B cell (primary cell): Measurements from ENCODE around the gene PLSCR3. TPM values are rescaled to one million over a fixed set of nuclear protein-coding genes. Genes with fewer than 3 reads are reported as not detected.

Experiments
- ATAC-seq: fragments of 200-7000 bp; cut with Tn5 transposase; one replicate; pipeline ENCODE4 v1.10.0; 2021; ENCODE audit warnings: low read depth, mild to moderate bottlenecking, moderate number of reproducible peaks, moderate library complexity
- CTCF ChIA-PET: fragments of 350-600 bp; sonication (Branson Sonifier 250); formaldehyde crosslinking; loops from one replicate; lab custom pipeline; 2021; ENCODE audit warnings: antibody characterized with exemption, inconsistent platforms; lab: Charles Lee
- POLR2A ChIA-PET: fragments of 350-600 bp; sonication (Branson Sonifier 250); formaldehyde crosslinking; loops from one replicate; lab custom pipeline; 2021; ENCODE audit warnings: antibody characterized with exemption; lab: Charles Lee
- DNase-seq: peaks from one replicate; pipeline ENCODE4 v3.0.0; 2013
- H2AFZ ChIP-seq: 2 replicates; pipeline ENCODE4 v1.6.1; 2012; ENCODE audit warnings: mild to moderate bottlenecking, low read depth, low read length; ENCODE audit not compliant: insufficient read depth, poor library complexity, severe bottlenecking
- H3K27ac ChIP-seq, 2 donors: 1 replicate in 1 of 2; 2 replicates in 1 of 2; pipeline ENCODE4 v1.5.1; 2012 to 2013; ENCODE audit warnings: low read length in 2 of 2, mild to moderate bottlenecking in 2 of 2, moderate library complexity in 1 of 2
- H3K27me3 ChIP-seq, 4 experiments: fragments of 200-600 bp in 1 of 4; sonication (generic) in 1 of 4; replicated peaks in 1 of 4; 1 replicate in 2 of 4; 2 replicates in 2 of 4; pipeline versions ENCODE4 v1.6.1 to v1.7.0; 2013 to 2016; ENCODE audit warnings: low read length in 3 of 4, mild to moderate bottlenecking in 2 of 4, mixed read lengths in 1 of 4, moderate library complexity in 1 of 4; ENCODE audit not compliant: insufficient read depth in 4 of 4, control insufficient read depth in 3 of 4; ENCODE audit errors: control extremely low read depth in 1 of 4
- H3K36me3 ChIP-seq, 2 experiments: replicated peaks in 1 of 2; 1 replicate in 1 of 2; 2 replicates in 1 of 2; pipeline versions ENCODE4 v1.6.1 to v1.7.1; 2013; ENCODE audit warnings: low read length in 1 of 2; ENCODE audit not compliant: insufficient read depth in 2 of 2, control insufficient read depth in 1 of 2; ENCODE audit errors: control extremely low read depth in 1 of 2, extremely low read depth in 1 of 2
- H3K4me1 ChIP-seq, 2 donors: fragments of 200-600 bp in 1 of 2; sonication (generic) in 1 of 2; 1 replicate in 1 of 2; 2 replicates in 1 of 2; pipeline versions ENCODE4 v1.5.1 to v1.6.1; 2013 to 2017; ENCODE audit warnings: low read length in 2 of 2; ENCODE audit not compliant: control insufficient read depth in 2 of 2, insufficient read depth in 2 of 2
- H3K4me2 ChIP-seq: replicated peaks from 2 replicates; pipeline ENCODE3; 2012; ENCODE audit warnings: mild to moderate bottlenecking, low read depth, low read length; ENCODE audit not compliant: poor library complexity, severe bottlenecking
- H3K4me3 ChIP-seq, 5 experiments: fragments of 200-600 bp in 1 of 5; sonication (generic) in 1 of 5; 1 replicate in 3 of 5; 2 replicates in 2 of 5; pipeline versions ENCODE4 v1.5.1 to v1.7.0; 2011 to 2016; ENCODE audit warnings: low read length in 4 of 5, mild to moderate bottlenecking in 4 of 5, low read depth in 2 of 5, control low read depth in 1 of 5, moderate library complexity in 1 of 5; ENCODE audit not compliant: insufficient read depth in 1 of 5; ENCODE audit errors: control extremely low read depth in 1 of 5, extremely low read depth in 1 of 5
- H3K79me2 ChIP-seq: fragments of 200-600 bp; sonication (generic); one replicate; pipeline ENCODE4 v1.6.0; 2016; ENCODE audit warnings: low read length; ENCODE audit not compliant: control insufficient read depth, insufficient read depth
- H3K9ac ChIP-seq: fragments of 200-600 bp; sonication (generic); 2 replicates; pipeline ENCODE4 v1.6.1; 2017; ENCODE audit warnings: mild to moderate bottlenecking, low read length, moderate library complexity
- H3K9me3 ChIP-seq, 3 donors: one replicate each; pipeline versions ENCODE4 v1.6.1 to v1.7.1; 2013; ENCODE audit warnings: low read length in 2 of 3; ENCODE audit not compliant: control insufficient read depth in 2 of 3, insufficient read depth in 1 of 3; ENCODE audit errors: control extremely low read depth in 1 of 3
- H4K20me1 ChIP-seq: 2 replicates; pipeline ENCODE4 v1.6.0; 2012; ENCODE audit warnings: mild to moderate bottlenecking, low read length; ENCODE audit not compliant: insufficient read depth, control insufficient read depth, poor library complexity, severe bottlenecking
- H3K27ac Mint-ChIP-seq: one replicate; pipeline ENCODE4 v1.8.0; 2021; ENCODE audit warnings: mixed read lengths
- H3K27me3 Mint-ChIP-seq: one replicate; pipeline ENCODE4 v1.8.0; 2021; ENCODE audit warnings: mixed read lengths
- H3K4me1 Mint-ChIP-seq: one replicate; pipeline ENCODE4 v1.8.0; 2021; ENCODE audit warnings: mixed read lengths
- H3K4me3 Mint-ChIP-seq: one replicate; pipeline ENCODE4 v1.8.0; 2021; ENCODE audit warnings: mixed read lengths
- H3K9me3 Mint-ChIP-seq: one replicate; pipeline ENCODE4 v1.8.0; 2022; ENCODE audit warnings: mixed read lengths; ENCODE audit not compliant: insufficient read depth
- EZH2 ChIP-seq: IDR thresholded peaks from 2 replicates; pipeline ENCODE4 v1.6.1; 2012; ENCODE audit warnings: borderline replicate concordance, low read depth, mild to moderate bottlenecking, moderate library complexity, low read length; ENCODE audit not compliant: insufficient read depth, poor library complexity, severe bottlenecking
- WGBS: methylation state at CpG from one replicate; pipeline ENCODE4 v1.1.5; 2013; ENCODE audit warnings: missing lambda C conversion rate; ENCODE audit not compliant: insufficient coverage; 5-methylcytosine and 5-hydroxymethylcytosine counted together
- intact Hi-C: fragments of 100-400 bp; cut with micrococcal nuclease; formaldehyde crosslinking; loops from one replicate; pipeline ENCODE4 v1.10.0; 2022
- polyA plus RNA-seq: library from polyadenylated mRNA; depleted of rRNA; stranded (reverse); fragments of >200 nt; gene quantifications from 2 replicates; pipeline ENCODE4 v1.2.3, GENCODE V29; 2012
- total RNA-seq, 2 donors: library from RNA; stranded (reverse); fragments of 120-200 nt in 1 of 2; gene quantifications; 1 replicate in 1 of 2; 2 replicates in 1 of 2; pipeline versions ENCODE4 v1.2.3 to v1.2.4, GENCODE V29; 2013 to 2022
- TF ChIP-seq, protein P1 (sequence below): fragments of 200-600 bp; IDR thresholded peaks from one replicate; pipeline ENCODE4 v1.8.0; 2022; ENCODE audit warnings: antibody characterized with exemption, mild to moderate bottlenecking

The PLSCR3 gene
- total and polyA plus RNA-seq, 2 donors (not counting 1 experiment from before 2014, with no cell fraction given) = 31.6 to 122 TPM

DNA sequence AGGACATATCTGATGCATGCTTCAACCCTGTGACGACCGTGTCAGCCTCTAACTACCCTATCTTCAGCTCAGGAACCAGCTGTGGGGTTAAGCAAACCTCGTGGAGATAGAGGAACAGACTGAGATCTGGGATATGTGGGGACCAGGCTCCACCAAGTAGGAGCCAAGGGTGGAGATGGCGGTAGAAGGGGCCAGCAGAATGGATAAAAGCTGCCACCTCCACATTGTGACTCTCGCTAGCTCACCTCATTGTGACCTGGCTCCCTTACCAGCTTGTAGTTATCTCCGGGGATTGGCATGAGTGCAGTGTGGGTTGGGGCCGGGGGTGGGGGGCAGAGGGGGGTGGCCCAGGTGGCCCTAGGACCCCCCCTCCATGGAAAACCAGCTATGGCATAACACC is 31.0 kb upstream of the PLSCR3 start, which contains the start of gene SPEM2:
Gene SPEM2 (plus strand): TSS at position 301 of the 400 bp plus-strand sequence. CDS start 73 bp downstream, at position 374.
- H3K9ac ChIP-seq = no peak within 1 kb of the TSS
- CTCF ChIA-PET = interaction anchor here (1.2 kb wide), 1 partner anchor 21 kb away, joined by 3 read pairs; the partner anchor contains the start of gene TMEM256
- ATAC-seq = no peak

GRCh38 chr17:7423679-7424078 is 29.4 kb upstream of the PLSCR3 start:
- Histone ChIP-seq H3K4me2 (no peak overlapping the region), H4K20me1 (no peaks in the 10 kb centered on the region), H3K27me3 (peaks cover 0 to 3% (median 0%) of the 10 kb centered on the region in 4 experiments), H3K4me1 (no peaks in the 10 kb centered on the region), H3K79me2 (no peaks in the 10 kb centered on the region), H3K4me3 (no peak overlapping the region), H2AFZ (no peak overlapping the region), H3K9me3 (no peaks in the 10 kb centered on the region), H3K9ac (no peak overlapping the region), H3K27ac (no peak overlapping the region), H3K36me3 (no peaks in the 10 kb centered on the region)
- ChIA-PET POLR2A (interaction anchor here (0.6 to 0.7 kb wide), 3 partner anchors 10 to 400 kb away, joined by 3 to 4 read pairs (median 3); partner anchors contain the start of gene ACAP1), CTCF (no interaction called here)
- WGBS = 100% methylated on average over 1 of the region's 4 CpGs
- H3K27me3 Mint-ChIP-seq = peaks cover 9% of the 10 kb centered on the region
- intact Hi-C loops = no loop called here
- no peak overlapping the region for H3K4me3 Mint-ChIP-seq
- no peak for ATAC-seq
- no peak for TF ChIP-seq EZH2
- TF ChIP-seq, protein P1, sequence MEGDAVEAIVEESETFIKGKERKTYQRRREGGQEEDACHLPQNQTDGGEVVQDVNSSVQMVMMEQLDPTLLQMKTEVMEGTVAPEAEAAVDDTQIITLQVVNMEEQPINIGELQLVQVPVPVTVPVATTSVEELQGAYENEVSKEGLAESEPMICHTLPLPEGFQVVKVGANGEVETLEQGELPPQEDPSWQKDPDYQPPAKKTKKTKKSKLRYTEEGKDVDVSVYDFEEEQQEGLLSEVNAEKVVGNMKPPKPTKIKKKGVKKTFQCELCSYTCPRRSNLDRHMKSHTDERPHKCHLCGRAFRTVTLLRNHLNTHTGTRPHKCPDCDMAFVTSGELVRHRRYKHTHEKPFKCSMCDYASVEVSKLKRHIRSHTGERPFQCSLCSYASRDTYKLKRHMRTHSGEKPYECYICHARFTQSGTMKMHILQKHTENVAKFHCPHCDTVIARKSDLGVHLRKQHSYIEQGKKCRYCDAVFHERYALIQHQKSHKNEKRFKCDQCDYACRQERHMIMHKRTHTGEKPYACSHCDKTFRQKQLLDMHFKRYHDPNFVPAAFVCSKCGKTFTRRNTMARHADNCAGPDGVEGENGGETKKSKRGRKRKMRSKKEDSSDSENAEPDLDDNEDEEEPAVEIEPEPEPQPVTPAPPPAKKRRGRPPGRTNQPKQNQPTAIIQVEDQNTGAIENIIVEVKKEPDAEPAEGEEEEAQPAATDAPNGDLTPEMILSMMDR = no peak
- H3K9me3 Mint-ChIP-seq = no peaks in the 10 kb centered on the region
- H3K4me1 Mint-ChIP-seq = no peaks in the 10 kb centered on the region
- no peak for DNase-seq
- no peak overlapping the region for H3K27ac Mint-ChIP-seq

More for the DNA sequence above, 31.0 kb upstream of the PLSCR3 start, which contains the start of gene SPEM2:
- intact Hi-C loops = no loop called here
- Histone ChIP-seq H3K79me2 (no peaks in the 10 kb centered on the region), H3K4me3 (no peak within 1 kb of the TSS), H4K20me1 (no peaks in the 10 kb centered on the region), H2AFZ (no peak within 1 kb of the TSS), H3K27me3 (peaks cover 0 to 3% (median 0%) of the 10 kb centered on the region in 4 experiments), H3K9me3 (no peaks in the 10 kb centered on the region), H3K4me2 (no peak within 1 kb of the TSS), H3K27ac (no peak within 1 kb of the TSS), H3K36me3 (no peaks in the 10 kb centered on the region), H3K4me1 (no peaks in the 10 kb centered on the region)
- H3K27ac Mint-ChIP-seq = no peak within 1 kb of the TSS
- H3K4me1 Mint-ChIP-seq = no peaks in the 10 kb centered on the region
- POLR2A ChIA-PET = no interaction called here
- no peaks in the 10 kb centered on the region for H3K9me3 Mint-ChIP-seq
- WGBS = 82% methylated on average over 2 of the region's 7 CpGs
- no peak for DNase-seq
- TF ChIP-seq, protein P1 = no peak
- no peak for TF ChIP-seq EZH2
- H3K4me3 Mint-ChIP-seq = no peak within 1 kb of the TSS
- H3K27me3 Mint-ChIP-seq = peaks cover 4% of the 10 kb centered on the region
